Panc1 (cell line): Measurements from ENCODE around the gene ARL5A. TPM values are rescaled to one million over a fixed set of nuclear protein-coding genes. Genes with fewer than 3 reads are reported as not detected.

Experiments
- ATAC-seq: fragments of 200-7000 bp; cut with Tn5 transposase; 2 replicates; pipeline ENCODE4 v1.9.1; 2020; ENCODE audit warnings: mild to moderate bottlenecking, moderate library complexity
- BruUV-seq: library from RNA; stranded (reverse); fragments of 400-500 nt; replicated peaks from 2 replicates; lab custom pipeline; 2021; lab: Mats Ljungman, UMichigan
- CTCF ChIA-PET: fragments of 300-600 bp; sonication (Branson Sonifier 250); formaldehyde crosslinking; loops from one replicate; lab custom pipeline; 2022; ENCODE audit warnings: antibody characterized with exemption; lab: Charles Lee
- POLR2A ChIA-PET: fragments of 300-600 bp; sonication (Branson Sonifier 250); formaldehyde crosslinking; loops from one replicate; lab custom pipeline; 2022; ENCODE audit warnings: antibody characterized with exemption; lab: Charles Lee
- DNase-seq: peaks from one replicate; pipeline ENCODE4 v3.0.0-alpha.2; 2010; ENCODE audit warnings: low read depth, low spot score
- H3K27ac ChIP-seq: 2 replicates; pipeline ENCODE4 v1.5.1; 2011; ENCODE audit warnings: mild to moderate bottlenecking, low read length, inconsistent platforms
- H3K27me3 ChIP-seq: fragments of 200-500 bp; sonication (Bioruptor generic); 2 replicates; pipeline ENCODE4 v1.6.0; 2014; ENCODE audit warnings: low read length, inconsistent platforms; ENCODE audit not compliant: control insufficient read depth, insufficient read depth
- H3K36me3 ChIP-seq: fragments of 200-500 bp; sonication (Bioruptor generic); 2 replicates; pipeline ENCODE4 v1.5.1; 2014; ENCODE audit warnings: inconsistent platforms, mild to moderate bottlenecking, low read length, moderate library complexity; ENCODE audit not compliant: control insufficient read depth, insufficient read depth
- H3K4me1 ChIP-seq: 2 replicates; pipeline ENCODE4 v1.5.1; 2011; ENCODE audit warnings: inconsistent platforms, mild to moderate bottlenecking, low read length, moderate library complexity; ENCODE audit not compliant: control insufficient read depth, insufficient read depth
- H3K4me3 ChIP-seq, 2 experiments: 2 replicates each; pipeline ENCODE4 v1.5.1; 2011 to 2012; ENCODE audit warnings: low read depth in 2 of 2, low read length in 2 of 2, mild to moderate bottlenecking in 2 of 2, inconsistent platforms in 1 of 2, moderate library complexity in 1 of 2
- H3K9me3 ChIP-seq: fragments of 200-500 bp; sonication (Bioruptor generic); 2 replicates; pipeline ENCODE4 v1.5.1; 2014; ENCODE audit warnings: low read depth, mild to moderate bottlenecking, inconsistent platforms, low read length, moderate library complexity; ENCODE audit not compliant: control insufficient read depth, insufficient read depth
- CTCF ChIP-seq: fragments of 450-650 bp; IDR thresholded peaks from 2 replicates; pipeline ENCODE4 v1.5.1; 2017; ENCODE audit warnings: mild to moderate bottlenecking
- POLR2AphosphoS5 ChIP-seq: IDR thresholded peaks from 2 replicates; pipeline ENCODE4 v1.6.1; 2012; ENCODE audit warnings: mild to moderate bottlenecking, low read depth, low read length, moderate library complexity
- REST ChIP-seq, 2 experiments: IDR thresholded peaks; 2 replicates each; pipeline ENCODE4 v1.6.1; 2011 to 2012; ENCODE audit warnings: low read depth in 2 of 2, control low read depth in 1 of 2, low read length in 1 of 2, mild to moderate bottlenecking in 1 of 2, moderate library complexity in 1 of 2; ENCODE audit not compliant: insufficient read depth in 1 of 2
- SIN3A ChIP-seq: IDR thresholded peaks from 2 replicates; pipeline ENCODE4 v1.6.1; 2012; ENCODE audit warnings: low read depth, mild to moderate bottlenecking, low read length, moderate library complexity, borderline replicate concordance; ENCODE audit not compliant: insufficient read depth
- TCF7L2 ChIP-seq: IDR thresholded peaks from 2 replicates; pipeline ENCODE4 v1.6.1; 2011; ENCODE audit warnings: mild to moderate bottlenecking, low read depth, low read length, inconsistent platforms
- in situ Hi-C: cut with HindIII; loops from 2 replicates; pipeline ENCODE4 v1.10.0; 2016; ENCODE audit warnings: low sequenced_read_pairs, low pct_unique_long_range_greater_than_20kb
- intact Hi-C: fragments of 100-400 bp; cut with micrococcal nuclease; formaldehyde crosslinking; loops from one replicate; pipeline ENCODE4 v1.10.0; 2022; ENCODE audit not compliant: unreplicated experiment
- total RNA-seq: library from RNA; stranded (reverse); gene quantifications from one replicate; pipeline ENCODE4 v1.2.1, GENCODE V29; 2021; ENCODE audit not compliant: unreplicated experiment

ARL5A gene
- total RNA-seq, 1 experiment from 2014 or later: 47.5 TPM

GRCh38 chr2:151782378-151783132 lies 45.7 kb downstream of the ARL5A start:
- DNase-seq: no peak
- H3K9me3 ChIP-seq: no peaks in the 10 kb centered on the region
- no peaks in the 10 kb centered on the region for H3K36me3 ChIP-seq
- TSS peak; percentile 30 for BruUV-seq
- ATAC-seq: no peak
- no peak overlapping the region for H3K27ac ChIP-seq
- TF ChIP-seq CTCF (no peak), TCF7L2 (no peak), REST (IDR thresholded peaks at IDR 0.05; ENCODE audit: insufficient read depth in 1 of 2, low read depth in 2 of 2, low read length in 1 of 2) (no peak), SIN3A (no peak), POLR2AphosphoS5 (no peak)
- H3K4me3 ChIP-seq: no peak overlapping the region
- ChIA-PET CTCF (interaction anchor here (0.7 kb wide), 1 partner anchor 234 kb away, joined by 5 read pairs; no protein-coding TSS in a partner anchor), POLR2A (no interaction called here)
- in situ Hi-C loops: no loop called here
- no peaks in the 10 kb centered on the region for H3K4me1 ChIP-seq
- intact Hi-C loops: no loop called here
- no peaks in the 10 kb centered on the region for H3K27me3 ChIP-seq

- POLR2A ChIA-PET: no interaction called here
- H3K36me3 ChIP-seq: no peaks in the 10 kb centered on the region
Measured at GRCh38 chr2:151781642-151782041, 46.6 kb downstream of the ARL5A start.

More at GRCh38 chr2:151781642-151782041, 46.6 kb downstream of the ARL5A start:
- Histone ChIP-seq H3K27ac (no peak overlapping the region), H3K9me3 (no peaks in the 10 kb centered on the region), H3K4me1 (no peaks in the 10 kb centered on the region), H3K27me3 (no peaks in the 10 kb centered on the region), H3K4me3 (no peak overlapping the region)
- intact Hi-C loops (no loop called here), in situ Hi-C loops (no loop called here)
- no peak for TF ChIP-seq CTCF
- TF ChIP-seq TCF7L2: no peak
- no peak for TF ChIP-seq POLR2AphosphoS5
- TF ChIP-seq SIN3A: no peak
- TF ChIP-seq REST (IDR thresholded peaks at IDR 0.05; ENCODE audit: insufficient read depth in 1 of 2, low read depth in 2 of 2, low read length in 1 of 2): no peak
- CTCF ChIA-PET: no interaction called here
- no peak for DNase-seq
- BruUV-seq: no TSS peak
- ATAC-seq: no peak
